ENCODE results near the gene SMCO3.

The SMCO3 gene

GRCh38 chr12:14827043-14827442, 13.1 kb upstream of the SMCO3 start:
- DNase-seq (ENCODE audit: low read depth), result no peak

- no peak for DNase-seq (ENCODE audit: low read depth)
Observed at GRCh38 chr12:14826491-14826890, 12.5 kb upstream of the SMCO3 start.

GRCh38 chr12:14825256-14825655, 11.3 kb upstream of the SMCO3 start:
- DNase-seq (ENCODE audit: low read depth), result no peak

- DNase-seq (ENCODE audit: low read depth), result no peak
Observed at GRCh38 chr12:14824012-14824634, 10.1 kb upstream of the SMCO3 start.

GRCh38 chr12:14811486-14811885, 2.5 kb downstream of the SMCO3 start:
- no peak for DNase-seq (ENCODE audit: low read depth)

- DNase-seq (ENCODE audit: low read depth), result no peak
Observed at GRCh38 chr12:14810953-14811483, 3.0 kb downstream of the SMCO3 start.

GRCh38 chr12:14810167-14810952, 3.6 kb downstream of the SMCO3 start:
- DNase-seq (ENCODE audit: low read depth), result no peak

GRCh38 chr12:14803830-14804160, 10.2 kb downstream of the SMCO3 start:
- DNase-seq (ENCODE audit: low read depth), result no peak

- peak; percentile 80 for DNase-seq (ENCODE audit: low read depth)
Observed at GRCh38 chr12:14803011-14803829, 10.8 kb downstream of the SMCO3 start, which contains the start of the genes C12orf60 and WBP11. TSS of gene C12orf60 (plus strand) at chr12:14803670. CDS start at chr12:14822936, 19,266 bp downstream. TSS of gene WBP11 (minus strand) at chr12:14803478. CDS start at chr12:14801383, 2,095 bp downstream.

- DNase-seq (ENCODE audit: low read depth), result no peak
Observed at GRCh38 chr12:14802721-14803010, 11.3 kb downstream of the SMCO3 start.

- no peak for DNase-seq (ENCODE audit: low read depth)
Observed at GRCh38 chr12:14802247-14802646, 11.7 kb downstream of the SMCO3 start.

- no peak for DNase-seq (ENCODE audit: low read depth)
Observed at GRCh38 chr12:14795028-14795448, 18.9 kb downstream of the SMCO3 start.

GRCh38 chr12:14785568-14785967, 28.4 kb downstream of the SMCO3 start:
- DNase-seq (ENCODE audit: low read depth), result no peak

GRCh38 chr12:14784471-14784870, 29.5 kb downstream of the SMCO3 start:
- DNase-seq (ENCODE audit: low read depth), result no peak

GRCh38 chr12:14782756-14783155, 31.2 kb downstream of the SMCO3 start:
- no peak for DNase-seq (ENCODE audit: low read depth)

GRCh38 chr12:14781563-14781962, 32.4 kb downstream of the SMCO3 start:
- no peak for DNase-seq (ENCODE audit: low read depth)

GRCh38 chr12:14780859-14781258, 33.1 kb downstream of the SMCO3 start:
- DNase-seq (ENCODE audit: low read depth), result no peak

GRCh38 chr12:14779834-14780233, 34.1 kb downstream of the SMCO3 start:
- no peak for DNase-seq (ENCODE audit: low read depth)

- no peak for DNase-seq (ENCODE audit: low read depth)
Observed at GRCh38 chr12:14777271-14777670, 36.7 kb downstream of the SMCO3 start.

- DNase-seq (ENCODE audit: low read depth), result no peak
Observed at GRCh38 chr12:14776236-14776961, 37.6 kb downstream of the SMCO3 start.

GRCh38 chr12:14775636-14775980, 38.4 kb downstream of the SMCO3 start:
- no peak for DNase-seq (ENCODE audit: low read depth)

All from stimulated activated CD8-positive, alpha-beta memory T cell treated with anti-CD3 and anti-CD28 coated beads, Interleukin-12 subunit alpha, Interleukin-12 subunit beta, amount 100 ng/mL, for 1 hour (primary cell).